Kidney (tissue), 14 donors: ENCODE measurements around the gene MAPT. TPM values are rescaled to one million over a fixed set of nuclear protein-coding genes. Genes with fewer than 3 reads are reported as not detected.

ENCODE experiments used
- DNase-seq, 5 donors: peaks; one replicate each; pipeline ENCODE4 v3.0.0-alpha.2; 2013 to 2020
- FAIRE-seq: peaks from 2 replicates; lab custom pipeline; 2012; peaks lifted over from hg19 to GRCh38; lab: Jason Lieb, UNC
- H3K27ac ChIP-seq, 2 donors: one replicate each; pipeline ENCODE4 v1.7.0; 2013; ENCODE audit warnings: low read depth in 2 of 2, low read length in 2 of 2, inconsistent platforms in 1 of 2
- H3K27me3 ChIP-seq: one replicate; pipeline ENCODE4 v1.7.1; 2013; ENCODE audit warnings: low read length, inconsistent platforms; ENCODE audit not compliant: control insufficient read depth, insufficient read depth
- H3K36me3 ChIP-seq, 3 donors: one replicate each; pipeline versions ENCODE4 v1.7.0 to v1.7.1; 2013; ENCODE audit warnings: low read length in 3 of 3, control low read depth in 1 of 3, inconsistent platforms in 1 of 3; ENCODE audit not compliant: insufficient read depth in 3 of 3, control insufficient read depth in 2 of 3
- H3K4me1 ChIP-seq, 3 donors: one replicate each; pipeline versions ENCODE4 v1.7.0 to v1.7.1; 2013; ENCODE audit warnings: low read length in 3 of 3, inconsistent platforms in 1 of 3, low read depth in 1 of 3; ENCODE audit not compliant: control insufficient read depth in 2 of 3, insufficient read depth in 2 of 3
- H3K4me3 ChIP-seq, 3 donors: one replicate each; pipeline versions ENCODE4 v1.7.0 to v1.8.1; 2013; ENCODE audit warnings: low read length in 3 of 3, control low read depth in 1 of 3, inconsistent platforms in 1 of 3
- H3K9ac ChIP-seq, 3 donors: one replicate each; pipeline versions ENCODE4 v1.7.0 to v1.7.1; 2013; ENCODE audit warnings: low read length in 3 of 3, control low read depth in 1 of 3, inconsistent platforms in 1 of 3
- H3K9me3 ChIP-seq, 3 donors: one replicate each; pipeline versions ENCODE4 v1.7.0 to v1.7.1; 2013; ENCODE audit warnings: low read length in 3 of 3, control low read depth in 1 of 3, inconsistent platforms in 1 of 3; ENCODE audit not compliant: control insufficient read depth in 2 of 3, insufficient read depth in 1 of 3
- intact Hi-C: fragments of 100-400 bp; cut with DNase I; formaldehyde crosslinking; loops from one replicate; pipeline ENCODE4 v1.11.1; 2022
- polyA plus RNA-seq: library from polyadenylated mRNA; stranded (reverse); fragments of 350-450 nt; fragmentation: Illumina TruSeq; extraction: RNeasy Lipid Tissue Mini Kit (QIAGEN cat#74804); gene quantifications from one replicate; pipeline ENCODE4 v1.2.3, GENCODE V29; 2014; ENCODE audit warnings: low read depth, low replicate concordance; ENCODE audit not compliant: insufficient read depth
- total RNA-seq: library from RNA; stranded (reverse); fragmentation: NEBNext Ultra II Directional; extraction: Animal tissue kit (Norgen Biotek cat#: 25700); gene quantifications from one replicate; pipeline ENCODE4 v1.2.1, GENCODE V29; 2021
- TF ChIP-seq, protein P1 (sequence below): IDR thresholded peaks from 3 replicates; pipeline ENCODE4 v1.5.1; 2012; ENCODE audit warnings: mild to moderate bottlenecking, moderate library complexity, borderline replicate concordance; ENCODE audit not compliant: insufficient read depth; ENCODE audit errors: extremely low read depth
- donor health status: control.
- donor health status: control.
- donor health status: control.
- donor health status: control.
- donor health status: control.
- donor health status: DM: yes; HTN: yes; CAD: no.
- donor health status: Normal renal cell carcinoma (clear cell type).

Gene MAPT
- total and polyA plus RNA-seq, 2 donors from 2014 or later, result 2.9 to 15.4 TPM

DNA sequence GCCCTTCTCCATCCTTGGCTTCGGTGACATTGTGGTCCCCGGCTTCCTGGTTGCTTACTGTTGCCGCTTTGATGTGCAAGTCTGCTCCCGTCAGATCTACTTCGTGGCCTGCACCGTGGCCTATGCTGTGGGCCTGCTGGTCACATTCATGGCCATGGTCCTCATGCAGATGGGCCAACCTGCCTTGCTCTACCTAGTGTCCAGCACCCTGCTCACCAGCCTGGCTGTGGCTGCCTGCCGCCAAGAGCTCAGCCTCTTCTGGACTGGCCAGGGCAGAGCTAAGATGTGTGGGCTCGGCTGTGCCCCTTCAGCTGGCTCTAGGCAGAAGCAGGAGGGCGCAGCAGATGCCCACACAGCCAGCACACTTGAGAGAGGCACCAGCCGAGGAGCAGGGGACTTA, 48.1 kb upstream of the MAPT start:
- no peak overlapping the region for H3K27ac ChIP-seq
- H3K4me1 ChIP-seq, result no peaks in the 10 kb centered on the region
- H3K27me3 ChIP-seq, result no peaks in the 10 kb centered on the region
- FAIRE-seq (no peak), DNase-seq (peak in 1 of 5 donors; percentile 37)
- H3K36me3 ChIP-seq, result no peaks in the 10 kb centered on the region
- no peak overlapping the region for H3K9ac ChIP-seq
- intact Hi-C loops, result no loop called here
- no peak overlapping the region for H3K4me3 ChIP-seq
- H3K9me3 ChIP-seq, result no peaks in the 10 kb centered on the region
- TF ChIP-seq, protein P1, sequence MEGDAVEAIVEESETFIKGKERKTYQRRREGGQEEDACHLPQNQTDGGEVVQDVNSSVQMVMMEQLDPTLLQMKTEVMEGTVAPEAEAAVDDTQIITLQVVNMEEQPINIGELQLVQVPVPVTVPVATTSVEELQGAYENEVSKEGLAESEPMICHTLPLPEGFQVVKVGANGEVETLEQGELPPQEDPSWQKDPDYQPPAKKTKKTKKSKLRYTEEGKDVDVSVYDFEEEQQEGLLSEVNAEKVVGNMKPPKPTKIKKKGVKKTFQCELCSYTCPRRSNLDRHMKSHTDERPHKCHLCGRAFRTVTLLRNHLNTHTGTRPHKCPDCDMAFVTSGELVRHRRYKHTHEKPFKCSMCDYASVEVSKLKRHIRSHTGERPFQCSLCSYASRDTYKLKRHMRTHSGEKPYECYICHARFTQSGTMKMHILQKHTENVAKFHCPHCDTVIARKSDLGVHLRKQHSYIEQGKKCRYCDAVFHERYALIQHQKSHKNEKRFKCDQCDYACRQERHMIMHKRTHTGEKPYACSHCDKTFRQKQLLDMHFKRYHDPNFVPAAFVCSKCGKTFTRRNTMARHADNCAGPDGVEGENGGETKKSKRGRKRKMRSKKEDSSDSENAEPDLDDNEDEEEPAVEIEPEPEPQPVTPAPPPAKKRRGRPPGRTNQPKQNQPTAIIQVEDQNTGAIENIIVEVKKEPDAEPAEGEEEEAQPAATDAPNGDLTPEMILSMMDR, result no peak

DNA sequence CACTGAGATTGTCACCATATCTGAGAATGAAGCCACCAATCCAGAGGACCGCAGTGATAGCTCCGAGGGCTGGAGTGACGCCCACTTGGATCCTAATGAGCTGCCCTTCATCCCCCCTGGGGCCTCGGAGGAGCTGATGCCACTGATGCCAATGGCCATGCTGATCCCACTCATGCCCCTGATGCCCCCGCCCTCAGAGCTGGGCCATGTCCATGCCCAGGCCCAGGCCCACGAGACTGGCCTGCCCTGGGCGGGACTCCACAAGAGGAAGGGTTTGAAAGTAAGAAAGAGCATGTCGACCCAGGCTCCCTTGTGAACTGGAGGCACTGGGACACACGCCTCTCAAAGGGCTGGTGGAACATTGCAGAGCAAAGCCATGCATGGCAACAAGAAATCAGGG, 47.7 kb upstream of the MAPT start:
- TF ChIP-seq, protein P1, result no peak
- no peaks in the 10 kb centered on the region for H3K4me1 ChIP-seq
- intact Hi-C loops, result no loop called here
- H3K27ac ChIP-seq, result no peak overlapping the region
- DNase-seq (peak in 1 of 5 donors; percentile 36), FAIRE-seq (no peak)
- no peaks in the 10 kb centered on the region for H3K36me3 ChIP-seq
- no peak overlapping the region for H3K4me3 ChIP-seq
- no peaks in the 10 kb centered on the region for H3K9me3 ChIP-seq
- no peaks in the 10 kb centered on the region for H3K27me3 ChIP-seq
- no peak overlapping the region for H3K9ac ChIP-seq

DNA sequence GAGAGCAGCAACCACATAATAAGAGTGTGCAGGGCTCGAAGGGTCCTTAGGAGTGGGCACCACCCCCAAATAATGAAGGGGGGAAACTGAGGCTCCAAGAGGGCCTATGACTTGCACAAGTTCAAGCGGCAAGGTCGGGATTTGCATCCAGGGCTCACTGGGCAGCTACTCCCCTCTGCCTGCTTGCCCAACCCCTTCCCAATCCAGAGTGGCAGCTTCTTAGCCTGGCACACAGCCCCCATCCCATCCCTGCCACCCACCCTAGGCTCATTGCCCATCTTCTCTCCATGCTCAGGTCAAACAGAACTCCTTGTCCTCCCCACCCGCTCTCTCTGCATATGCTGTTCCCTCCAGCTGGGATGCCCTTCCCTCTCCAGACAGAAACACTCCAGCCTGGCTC, 47.3 kb upstream of the MAPT start:
- Histone ChIP-seq H3K27ac (no peak overlapping the region), H3K9me3 (no peaks in the 10 kb centered on the region), H3K36me3 (no peaks in the 10 kb centered on the region), H3K4me3 (no peak overlapping the region), H3K27me3 (no peaks in the 10 kb centered on the region), H3K4me1 (no peaks in the 10 kb centered on the region), H3K9ac (no peak overlapping the region)
- DNase-seq (no peak), FAIRE-seq (no peak)
- TF ChIP-seq, protein P1, result no peak
- intact Hi-C loops, result no loop called here

DNA sequence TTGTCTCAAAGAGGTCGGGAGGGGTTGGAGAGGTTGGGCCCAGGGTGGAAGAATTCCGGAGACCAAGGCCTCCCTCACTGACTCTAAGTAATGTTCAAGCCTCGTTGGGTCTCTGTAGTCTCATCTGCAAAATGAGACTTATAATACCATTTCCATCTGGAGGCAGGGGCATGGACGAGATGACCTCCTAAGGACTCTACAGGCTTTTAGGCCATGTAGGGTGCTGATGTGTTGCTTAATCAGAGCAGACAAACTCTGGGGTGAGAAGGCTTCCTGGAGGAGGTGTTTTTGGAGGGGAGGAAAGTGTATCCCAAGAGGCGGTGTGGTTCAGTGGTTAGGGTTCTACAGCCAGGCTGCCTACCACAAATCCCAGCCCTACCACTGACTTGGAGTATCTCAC, 46.6 kb upstream of the MAPT start:
- Histone ChIP-seq H3K27me3 (no peaks in the 10 kb centered on the region), H3K9ac (no peak overlapping the region), H3K4me1 (no peaks in the 10 kb centered on the region), H3K4me3 (no peak overlapping the region), H3K9me3 (no peaks in the 10 kb centered on the region), H3K27ac (no peak overlapping the region), H3K36me3 (no peaks in the 10 kb centered on the region)
- FAIRE-seq (no peak), DNase-seq (no peak)
- intact Hi-C loops, result no loop called here
- TF ChIP-seq, protein P1, result no peak
